GM12892 (cell line): ENCODE results near the gene ASPHD1.

Experiments
- POLR2A ChIP-seq: IDR thresholded peaks from 2 replicates; pipeline ENCODE4 v1.6.1; 2011; ENCODE audit warnings: low read depth, low read length, control low read depth
- TAF1 ChIP-seq: IDR thresholded peaks from 2 replicates; pipeline ENCODE4 v1.6.1; 2011; ENCODE audit warnings: low read depth, mild to moderate bottlenecking, control low read depth, low read length, borderline replicate concordance

- no peak for TF ChIP-seq POLR2A
- no peak for TF ChIP-seq TAF1
Measured at GRCh38 chr16:29863669-29863984, 36.7 kb upstream of the ASPHD1 start.
